ENCODE data around the gene MINDY1. TPM values are rescaled to one million over a fixed set of nuclear protein-coding genes. Genes with fewer than 3 reads are reported as not detected.

Gene MINDY1, protein sequence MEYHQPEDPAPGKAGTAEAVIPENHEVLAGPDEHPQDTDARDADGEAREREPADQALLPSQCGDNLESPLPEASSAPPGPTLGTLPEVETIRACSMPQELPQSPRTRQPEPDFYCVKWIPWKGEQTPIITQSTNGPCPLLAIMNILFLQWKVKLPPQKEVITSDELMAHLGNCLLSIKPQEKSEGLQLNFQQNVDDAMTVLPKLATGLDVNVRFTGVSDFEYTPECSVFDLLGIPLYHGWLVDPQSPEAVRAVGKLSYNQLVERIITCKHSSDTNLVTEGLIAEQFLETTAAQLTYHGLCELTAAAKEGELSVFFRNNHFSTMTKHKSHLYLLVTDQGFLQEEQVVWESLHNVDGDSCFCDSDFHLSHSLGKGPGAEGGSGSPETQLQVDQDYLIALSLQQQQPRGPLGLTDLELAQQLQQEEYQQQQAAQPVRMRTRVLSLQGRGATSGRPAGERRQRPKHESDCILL
- 2.1 to 3.7 TPM (median 2.8 TPM) in 5 replicates for total RNA-seq (2022; extraction: Qiagen RNA extraction)

DNA sequence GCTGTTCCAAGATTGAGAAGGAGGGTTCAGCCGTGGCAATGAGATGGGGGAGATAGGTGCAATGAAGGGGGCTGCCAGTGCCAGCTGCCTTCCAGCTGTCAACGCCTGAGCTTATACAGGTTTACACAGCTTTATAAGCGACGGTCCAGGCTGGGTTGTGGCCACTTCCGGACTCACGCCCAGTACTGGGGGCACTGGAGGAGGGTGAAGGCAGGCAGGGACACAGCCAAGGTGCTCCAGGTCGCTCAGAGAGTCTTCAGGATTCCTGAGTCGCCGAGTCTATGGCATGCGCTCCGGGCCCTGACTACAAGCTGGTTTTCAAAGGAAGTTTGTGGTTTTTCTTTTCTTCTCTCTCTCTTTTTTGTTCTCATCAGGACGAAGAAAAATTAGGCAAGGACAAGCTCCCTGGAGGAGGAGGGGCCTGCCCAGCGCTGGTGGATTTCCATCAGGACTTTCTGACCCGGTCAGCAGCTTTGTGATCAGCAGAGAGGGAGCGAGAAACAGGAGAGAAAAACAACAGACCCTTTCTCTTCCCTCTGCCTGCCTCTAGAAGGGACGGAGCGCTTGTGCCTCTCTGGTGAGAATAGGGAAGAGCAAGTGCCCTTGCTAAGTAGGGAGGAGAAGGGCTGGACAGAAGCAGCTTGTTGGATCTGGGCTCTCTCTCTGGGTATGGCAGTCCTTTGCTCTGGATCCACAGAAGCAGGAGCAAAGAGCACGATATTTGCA is at the start of gene MINDY1:
MINDY1 (minus strand) TSS at position 576 of the 726 bp plus-strand sequence. CDS start 4,285 bp downstream, outside the sequence.

DNA sequence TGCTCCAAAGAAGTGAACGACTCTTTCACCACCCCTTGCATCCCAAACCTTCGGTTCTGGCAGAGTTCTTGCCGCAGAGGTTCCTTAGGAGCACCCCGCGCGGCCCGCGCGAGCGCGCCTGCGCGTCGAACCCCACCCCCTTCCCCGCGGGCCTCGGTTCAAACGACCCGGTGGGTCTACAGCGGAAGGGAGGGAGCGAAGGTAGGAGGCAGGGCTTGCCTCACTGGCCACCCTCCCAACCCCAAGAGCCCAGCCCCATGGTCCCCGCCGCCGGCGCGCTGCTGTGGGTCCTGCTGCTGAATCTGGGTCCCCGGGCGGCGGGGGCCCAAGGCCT is 40.9 kb upstream of the MINDY1 start, which contains the start of gene C1orf56:
C1orf56 (plus strand) TSS at position 161 of the 334 bp plus-strand sequence; CDS start at position 258, 97 bp downstream.

DNA sequence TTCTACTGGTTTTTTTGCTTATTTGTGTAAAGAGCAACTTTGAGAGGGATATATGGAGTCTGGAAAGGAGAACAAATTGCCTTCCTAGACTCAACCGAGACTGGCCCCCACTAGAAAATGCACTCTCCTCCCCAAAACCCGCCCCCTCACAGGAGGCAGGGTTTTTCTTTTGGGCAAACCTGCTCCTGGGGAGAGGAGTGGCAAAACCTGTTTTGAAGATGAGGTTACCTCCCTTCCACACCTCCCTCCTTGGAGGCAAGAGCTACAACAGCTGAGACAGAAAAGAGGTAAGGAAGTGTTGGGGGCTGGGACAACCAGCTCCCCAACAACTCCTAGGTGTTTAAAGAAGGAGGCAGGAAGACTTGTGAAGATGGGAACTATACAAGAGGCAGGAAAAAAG is 29.7 kb upstream of the MINDY1 start, which contains the start of gene BNIPL:
BNIPL (plus strand) TSS at position 231 of the 400 bp plus-strand sequence; CDS start at position 371, 140 bp downstream.

DNA sequence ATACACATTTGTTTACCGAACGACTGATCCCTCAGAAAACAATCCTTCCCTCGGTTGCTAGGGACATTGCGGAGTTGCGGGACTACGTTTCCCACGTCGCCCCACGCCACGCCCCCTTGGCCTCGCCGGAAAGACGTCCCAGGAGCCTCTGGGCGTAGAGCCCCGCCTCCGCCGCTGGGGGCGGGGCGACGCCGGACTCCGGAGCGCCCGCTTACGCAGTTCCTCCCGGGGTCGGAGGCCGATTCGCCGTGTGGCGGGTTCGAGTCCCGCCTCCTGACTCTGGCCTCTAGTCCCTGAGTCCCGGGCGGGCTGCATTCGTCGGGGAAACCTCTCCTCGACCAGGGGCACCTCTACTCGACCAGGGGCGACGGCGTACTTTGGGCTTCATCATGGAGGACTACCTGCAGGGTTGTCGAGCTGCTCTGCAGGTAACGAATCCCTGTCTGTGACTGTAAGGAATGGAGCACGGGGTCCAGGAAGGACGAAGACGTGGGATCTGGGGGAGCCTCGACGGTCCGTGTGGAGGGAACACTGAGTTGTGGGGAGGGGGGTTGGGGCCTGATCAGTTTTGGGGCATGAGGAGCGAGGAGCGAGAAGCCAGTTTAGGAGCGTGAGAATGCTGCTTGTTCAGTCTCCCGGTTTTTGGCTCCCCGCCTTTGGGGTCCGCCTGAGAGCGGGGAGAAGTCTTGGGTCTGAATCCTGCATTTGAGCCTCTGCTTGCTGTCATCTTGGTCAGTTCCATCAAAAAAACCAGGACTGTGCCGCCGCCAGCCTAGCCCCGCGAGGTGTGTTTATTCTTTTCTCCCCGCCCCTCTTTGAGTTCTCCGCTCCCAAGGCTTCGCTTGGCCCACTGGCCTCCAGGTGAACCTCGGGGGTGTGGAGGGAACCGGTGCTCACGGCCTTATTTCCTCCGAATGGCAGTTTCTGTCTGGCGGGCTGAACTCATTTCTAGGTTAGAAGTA is 1.8 kb upstream of the MINDY1 start, which contains the start of gene PRUNE1:
PRUNE1 (plus strand) TSS at position 206 of the 962 bp plus-strand sequence; CDS start at position 390, 184 bp downstream.

DNA sequence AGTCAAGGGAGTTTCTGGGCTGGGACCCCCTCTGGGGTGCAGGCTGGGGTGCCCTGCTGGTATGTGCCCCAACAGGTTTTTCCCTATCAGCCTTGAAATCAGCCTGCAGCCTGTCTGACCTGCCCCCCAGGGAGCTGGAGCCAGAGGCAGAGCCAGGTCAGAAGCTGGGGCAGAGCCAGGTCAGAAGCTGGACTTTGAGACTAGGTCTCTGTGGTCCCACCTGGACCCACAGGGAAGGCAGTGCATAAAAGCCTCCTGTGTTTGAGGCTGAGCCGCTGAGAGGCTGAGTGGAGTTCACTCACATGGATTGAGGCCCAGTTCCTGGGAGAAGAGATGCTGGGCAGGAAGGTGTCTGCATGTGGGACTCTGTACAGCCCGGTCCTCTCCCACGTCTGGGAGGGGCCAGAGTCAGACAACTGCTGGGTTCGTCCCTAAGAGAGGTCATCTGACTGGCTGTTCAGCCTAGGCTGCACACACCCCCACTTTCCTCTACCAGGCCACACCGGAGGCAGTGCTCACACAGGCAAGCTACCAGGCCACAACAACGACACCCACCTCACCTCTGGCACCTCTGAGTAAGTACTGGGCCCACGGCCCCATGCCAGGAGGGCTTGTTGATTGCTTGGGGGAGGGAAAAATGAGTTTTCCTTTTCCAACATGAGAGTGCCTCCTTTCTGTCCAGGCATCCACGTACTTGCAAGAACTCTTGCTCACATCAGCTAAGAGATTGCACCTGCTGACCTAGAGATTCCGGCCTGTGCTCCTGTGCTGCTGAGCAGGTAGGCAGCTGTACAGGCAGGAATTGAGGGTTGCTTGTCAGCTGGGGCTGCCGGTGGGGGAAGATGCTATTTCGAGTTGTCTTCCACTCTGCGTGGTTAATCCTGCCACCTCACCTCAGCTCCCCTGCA is 24.6 kb downstream of the MINDY1 start, which contains the start of gene ANXA9:
ANXA9 (plus strand) TSS at position 488 of the 908 bp plus-strand sequence. CDS start 814 bp downstream, outside the sequence.

DNA sequence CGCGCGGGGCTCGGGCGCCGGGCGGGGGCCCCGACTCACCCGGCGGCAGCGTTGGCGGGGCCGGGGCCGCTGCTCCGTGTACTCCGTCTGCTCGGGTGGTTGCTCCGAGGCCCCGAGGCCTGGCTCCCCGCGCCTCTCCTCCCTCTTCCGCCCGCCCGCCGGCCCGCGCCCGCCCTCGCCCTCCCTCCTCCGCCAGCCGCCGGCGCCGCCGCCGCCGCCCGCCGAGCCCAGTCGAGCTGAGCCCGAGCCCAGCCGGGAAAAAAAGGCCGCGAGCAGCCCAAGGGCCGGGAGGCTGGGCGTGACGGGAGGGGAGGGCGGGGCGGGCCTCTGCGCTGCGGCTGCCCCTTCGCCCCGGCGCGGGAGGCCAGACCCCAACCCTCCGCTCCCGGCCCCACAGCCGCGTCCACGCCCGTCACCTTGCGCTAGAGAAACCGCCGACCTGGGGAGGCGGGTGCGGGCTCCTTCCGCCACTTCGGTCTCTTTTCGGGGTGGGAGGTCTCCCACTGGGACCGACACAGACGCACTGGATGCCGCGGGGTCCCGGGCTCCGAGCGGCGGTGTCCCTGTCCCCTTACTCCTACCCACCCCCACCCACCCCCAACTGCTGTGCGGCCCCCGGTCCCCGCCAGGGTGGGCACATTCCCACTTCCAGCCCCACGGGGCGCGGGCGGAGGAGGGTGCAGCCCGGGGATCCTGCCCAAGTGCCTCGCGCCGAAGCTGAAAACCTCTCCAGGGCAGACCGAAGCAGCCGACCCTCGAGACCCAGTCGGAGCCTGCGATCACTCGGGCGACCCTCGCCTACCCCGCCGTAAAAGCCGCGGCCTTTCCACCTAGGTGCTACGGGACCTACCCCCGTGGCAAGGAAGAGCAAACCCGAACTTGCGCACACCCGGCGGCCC is 31.9 kb downstream of the MINDY1 start, which contains the start of gene CERS2:
CERS2 (minus strand) TSS at position 256 of the 899 bp plus-strand sequence. CDS start 5,745 bp downstream, outside the sequence.

Other genes with a start within 250 kb of the MINDY1 start
- 14.2 to 18.5 TPM (median 14.4 TPM) in 5 replicates for gene CTSS, start 241.1 kb downstream of the MINDY1 start, total RNA-seq (2022; extraction: Qiagen RNA extraction)
- 1.4 to 2.2 TPM (median 1.7 TPM) in 5 replicates for gene CTSK, start 198.6 kb downstream of the MINDY1 start, total RNA-seq (2022; extraction: Qiagen RNA extraction)
- gene ARNT, start 130.3 kb downstream of the MINDY1 start, total RNA-seq (2022; extraction: Qiagen RNA extraction), result 9.4 to 14.5 TPM (median 11.9 TPM) in 5 replicates
- gene CTXND2, start 119.8 kb downstream of the MINDY1 start, total RNA-seq (2022; extraction: Qiagen RNA extraction), result not detected in 5 replicates
- 21.2 to 26.1 TPM (median 23.9 TPM) in 5 replicates for gene SETDB1, start 80.5 kb downstream of the MINDY1 start, total RNA-seq (2022; extraction: Qiagen RNA extraction)
- gene CERS2, start 32.1 kb downstream of the MINDY1 start, total RNA-seq (2022; extraction: Qiagen RNA extraction), result 239 to 262 TPM (median 246 TPM) in 5 replicates
- gene ANXA9, start 24.6 kb downstream of the MINDY1 start, total RNA-seq (2022; extraction: Qiagen RNA extraction), result 0.51 to 1.2 TPM (median 0.92 TPM) in 5 replicates
- 11.3 to 15.4 TPM (median 15.0 TPM) in 5 replicates for gene PRUNE1, start 1.5 kb upstream of the MINDY1 start, total RNA-seq (2022; extraction: Qiagen RNA extraction)
- 0.06 to 0.30 TPM (median 0.15 TPM) in 5 replicates for gene BNIPL, start 29.7 kb upstream of the MINDY1 start, total RNA-seq (2022; extraction: Qiagen RNA extraction)
- 5.7 to 8.6 TPM (median 6.6 TPM) in 5 replicates for gene C1orf56, start 40.8 kb upstream of the MINDY1 start, total RNA-seq (2022; extraction: Qiagen RNA extraction)
- gene CDC42SE1, start 52.7 kb upstream of the MINDY1 start, total RNA-seq (2022; extraction: Qiagen RNA extraction), result 76.7 to 92.0 TPM (median 80.0 TPM) in 5 replicates
- 13.2 to 16.7 TPM (median 16.1 TPM) in 5 replicates for gene MLLT11, start 53.5 kb upstream of the MINDY1 start, total RNA-seq (2022; extraction: Qiagen RNA extraction)
- gene GABPB2, start 63.9 kb upstream of the MINDY1 start, total RNA-seq (2022; extraction: Qiagen RNA extraction), result 2.4 to 3.1 TPM (median 2.9 TPM) in 5 replicates
- gene SEMA6C, start 139.7 kb upstream of the MINDY1 start, total RNA-seq (2022; extraction: Qiagen RNA extraction), result 1.5 to 2.6 TPM (median 1.7 TPM) in 5 replicates
- gene TNFAIP8L2, start 149.7 kb upstream of the MINDY1 start, total RNA-seq (2022; extraction: Qiagen RNA extraction), result not detected in 5 replicates
- 5.1 to 7.5 TPM (median 6.3 TPM) in 5 replicates for gene LYSMD1, start 159.0 kb upstream of the MINDY1 start, total RNA-seq (2022; extraction: Qiagen RNA extraction)
- gene SCNM1, start 159.2 kb upstream of the MINDY1 start, total RNA-seq (2022; extraction: Qiagen RNA extraction), result 44.5 to 47.6 TPM (median 46.1 TPM) in 5 replicates
- gene TMOD4, start 169.1 kb upstream of the MINDY1 start, total RNA-seq (2022; extraction: Qiagen RNA extraction), result 0.25 to 0.32 TPM (median 0.30 TPM) in 3 of 5 replicates, not detected in the others
- gene VPS72, start 183.3 kb upstream of the MINDY1 start, total RNA-seq (2022; extraction: Qiagen RNA extraction), result 42.7 to 63.6 TPM (median 44.0 TPM) in 5 replicates
- gene PIP5K1A, start 191.7 kb upstream of the MINDY1 start, total RNA-seq (2022; extraction: Qiagen RNA extraction), result 45.0 to 60.9 TPM (median 49.8 TPM) in 5 replicates
- 173 to 208 TPM (median 192 TPM) in 5 replicates for gene PSMD4, start 247.8 kb upstream of the MINDY1 start, total RNA-seq (2022; extraction: Qiagen RNA extraction)

Measured in A549 treated with Mapracorat at 1 μM for 4 hours (cell line).